A549 (cell line): ENCODE measurements around the gene ACACA. TPM values are rescaled to one million over a fixed set of nuclear protein-coding genes. Genes with fewer than 3 reads are reported as not detected.

Experiments used
- ATAC-seq, 2 experiments: fragments of 200-7000 bp in 1 of 2; fragments of >200 bp in 1 of 2; cut with Nextera tagmentation in 1 of 2; cut with Tn5 transposase in 1 of 2; 3 replicates each; pipeline versions ENCODE4 v1.8.0 to v1.9.1; 2018 to 2020; ENCODE audit warnings: mild to moderate bottlenecking in 1 of 2, moderate library complexity in 1 of 2
- CTCF ChIA-PET: fragments of 300-600 bp; sonication (Branson Sonifier 250); formaldehyde crosslinking; extraction: SDS; loops from one replicate; lab custom pipeline; 2021; ENCODE audit warnings: antibody characterized with exemption, inconsistent platforms; lab: Yijun Ruan, JAX
- POLR2A ChIA-PET: fragments of 350-600 bp; formaldehyde crosslinking; extraction: SDS; loops from one replicate; lab custom pipeline; 2021; ENCODE audit warnings: antibody characterized with exemption, inconsistent platforms; lab: Yijun Ruan, JAX
- DNase-seq, 2 experiments: peaks; one replicate each; pipeline versions ENCODE4 v3.0.0 to v3.0.0-alpha.2; 2011 to 2016; ENCODE audit warnings: low read depth in 1 of 2, low spot score in 1 of 2
- FAIRE-seq: peaks from 2 replicates; lab custom pipeline; 2011; peaks lifted over from hg19 to GRCh38; lab: Jason Lieb, UNC
- H3K27ac ChIP-seq, 2 experiments: fragments of >200 bp; sonication (Bioruptor Twin); formaldehyde crosslinking; 3 replicates each; pipeline ENCODE4 v1.5.1; 2016 to 2017
- H3K4me1 ChIP-seq: fragments of >200 bp; sonication (Bioruptor Twin); formaldehyde crosslinking; 3 replicates; pipeline ENCODE4 v1.6.1; 2016
- H3K4me2 ChIP-seq: fragments of >200 bp; sonication (Bioruptor Twin); formaldehyde crosslinking; 3 replicates; pipeline ENCODE4 v1.6.1; 2016
- H3K4me3 ChIP-seq: fragments of >200 bp; sonication (Bioruptor Twin); formaldehyde crosslinking; 3 replicates; pipeline ENCODE4 v1.5.1; 2016
- H3K9me3 ChIP-seq: fragments of >200 bp; sonication (Bioruptor Twin); formaldehyde crosslinking; 3 replicates; pipeline ENCODE4 v1.6.1; 2016
- ATOH8 ChIP-seq: fragments of 250-450 bp; sonication (Bioruptor Pico); IDR thresholded peaks from 2 replicates; pipeline ENCODE4 v1.5.0; 2020; ENCODE audit warnings: low read depth, mild to moderate bottlenecking, moderate library complexity
- BCL3 ChIP-seq: fragments of >200 bp; sonication (Bioruptor Twin); formaldehyde crosslinking; IDR thresholded peaks from 3 replicates; pipeline ENCODE4 v1.6.1; 2016
- BHLHE40 ChIP-seq: IDR thresholded peaks from 2 replicates; pipeline ENCODE4 v1.6.1; 2012; ENCODE audit warnings: low read depth, low read length, inconsistent platforms
- CEBPB ChIP-seq, 2 experiments: fragments of >200 bp in 1 of 2; sonication (Bioruptor Twin) in 1 of 2; formaldehyde crosslinking in 1 of 2; IDR thresholded peaks; 2 replicates each; pipeline ENCODE4 v1.6.1; 2012 to 2016
- CTCF ChIP-seq: fragments of >200 bp; sonication (Bioruptor Twin); formaldehyde crosslinking; IDR thresholded peaks from 3 replicates; pipeline ENCODE4 v1.5.1; 2016
- EHF ChIP-seq: fragments of 250-450 bp; sonication (Bioruptor Pico); IDR thresholded peaks from 2 replicates; pipeline ENCODE4 v1.5.0; 2020; ENCODE audit warnings: mild to moderate bottlenecking
- ELK1 ChIP-seq: fragments of 150-350 bp; IDR thresholded peaks from 2 replicates; pipeline ENCODE4 v1.6.1; 2014; ENCODE audit warnings: low read depth, mild to moderate bottlenecking, low read length
- ESRRA ChIP-seq: fragments of 150-350 bp; IDR thresholded peaks from 2 replicates; pipeline ENCODE4 v1.6.1; 2014; ENCODE audit warnings: mild to moderate bottlenecking, low read length, borderline replicate concordance
- FOSB ChIP-seq: fragments of 250-450 bp; sonication (Bioruptor Pico); IDR thresholded peaks from 2 replicates; pipeline ENCODE4 v1.5.0; 2020; ENCODE audit warnings: mild to moderate bottlenecking, moderate library complexity
- FOXS1 ChIP-seq: fragments of 250-450 bp; sonication (Bioruptor Pico); IDR thresholded peaks from 2 replicates; pipeline ENCODE4 v1.5.0; 2020; ENCODE audit warnings: mild to moderate bottlenecking, moderate library complexity
- GATA3 ChIP-seq: IDR thresholded peaks from 2 replicates; pipeline ENCODE4 v1.6.1; 2012; ENCODE audit warnings: borderline replicate concordance
- HDAC2 ChIP-seq: fragments of 200-600 bp; sonication (generic); IDR thresholded peaks from 2 replicates; pipeline ENCODE4 v1.6.1; 2016
- HES2 ChIP-seq: fragments of >200 bp; sonication (Bioruptor Twin); formaldehyde crosslinking; IDR thresholded peaks from 2 replicates; pipeline ENCODE4 v1.6.1; 2016
- HEYL ChIP-seq: fragments of 250-450 bp; sonication (Bioruptor Pico); IDR thresholded peaks from 2 replicates; pipeline ENCODE4 v1.8.0; 2021; ENCODE audit warnings: mild to moderate bottlenecking, moderate library complexity
- HOXA7 ChIP-seq: fragments of 250-450 bp; sonication (Bioruptor Pico); IDR thresholded peaks from 2 replicates; pipeline ENCODE4 v1.5.0; 2020; ENCODE audit warnings: mild to moderate bottlenecking, moderate library complexity
- HOXB13 ChIP-seq: fragments of 250-450 bp; sonication (Bioruptor Pico); IDR thresholded peaks from 2 replicates; pipeline ENCODE4 v1.5.0; 2020; ENCODE audit warnings: low read depth, mild to moderate bottlenecking, moderate library complexity
- KDM5A ChIP-seq: fragments of 200-600 bp; sonication (generic); IDR thresholded peaks from 2 replicates; pipeline ENCODE4 v1.6.1; 2016; ENCODE audit warnings: antibody characterized with exemption, mild to moderate bottlenecking
- MAFK ChIP-seq: fragments of 450-650 bp; IDR thresholded peaks from 2 replicates; pipeline ENCODE4 v1.6.1; 2014; ENCODE audit not compliant: partially characterized antibody
- MAX ChIP-seq: IDR thresholded peaks from 2 replicates; pipeline ENCODE4 v1.6.1; 2012
- MAZ ChIP-seq: fragments of 150-350 bp; IDR thresholded peaks from 2 replicates; pipeline ENCODE4 v1.6.1; 2014; ENCODE audit warnings: antibody characterized with exemption, low read depth, low read length, borderline replicate concordance
- MYC ChIP-seq: IDR thresholded peaks from 2 replicates; pipeline ENCODE4 v1.6.1; 2012; ENCODE audit warnings: mild to moderate bottlenecking, inconsistent platforms, low read length, improper control_type of control experiment, borderline replicate concordance
- NFE2L2 ChIP-seq: fragments of 150-350 bp; conservative IDR thresholded peaks from 2 replicates; pipeline ENCODE4 v1.6.1; 2014; ENCODE audit warnings: low read length
- NPAS2 ChIP-seq: fragments of 250-450 bp; sonication (Bioruptor Pico); IDR thresholded peaks from 2 replicates; pipeline ENCODE4 v1.8.0; 2022; ENCODE audit warnings: mild to moderate bottlenecking, moderate library complexity, borderline replicate concordance
- RAD21 ChIP-seq, 2 experiments: fragments of >200 bp in 1 of 2; sonication (Bioruptor Twin) in 1 of 2; formaldehyde crosslinking in 1 of 2; IDR thresholded peaks in 1 of 2; conservative IDR thresholded peaks in 1 of 2; 2 replicates in 1 of 2; 3 replicates in 1 of 2; pipeline ENCODE4 v1.6.1; 2012 to 2018; ENCODE audit warnings: inconsistent platforms in 1 of 2
- RNF2 ChIP-seq: fragments of 200-600 bp; sonication (generic); IDR thresholded peaks from 2 replicates; pipeline ENCODE4 v1.6.1; 2016; ENCODE audit warnings: low read depth, mild to moderate bottlenecking, antibody characterized with exemption, moderate library complexity, borderline replicate concordance
- TFCP2L1 ChIP-seq: fragments of 250-450 bp; sonication (Bioruptor Pico); IDR thresholded peaks from 2 replicates; pipeline ENCODE4 v1.5.0; 2021; ENCODE audit warnings: mild to moderate bottlenecking
- TP53 ChIP-seq: fragments of 250-450 bp; sonication (Bioruptor Pico); IDR thresholded peaks from 2 replicates; pipeline ENCODE4 v1.5.0; 2021; ENCODE audit warnings: mild to moderate bottlenecking, moderate library complexity
- USF2 ChIP-seq: fragments of 450-650 bp; IDR thresholded peaks from 2 replicates; pipeline ENCODE4 v1.6.1; 2014; ENCODE audit warnings: antibody characterized with exemption
- ZFP36 ChIP-seq: fragments of 450-650 bp; IDR thresholded peaks from 2 replicates; pipeline ENCODE4 v1.6.1; 2014; ENCODE audit warnings: borderline replicate concordance; ENCODE audit not compliant: partially characterized antibody
- WGBS: methylation state at CpG from one replicate; pipeline ENCODE4 v1.1.6; 2017; ENCODE audit errors: missing lambda C conversion rate; 5-methylcytosine and 5-hydroxymethylcytosine counted together
- polyA plus RNA-seq, 4 experiments: library from polyadenylated mRNA; depleted of rRNA in 3 of 4; stranded (reverse); fragments of >200 nt; fragmentation: RNase III in 1 of 4; extraction: RNeasy Plus Mini Kit Qiagen cat#74134 plus additional on column Dnase treatment in 1 of 4; gene quantifications; 2 replicates in 3 of 4; 3 replicates in 1 of 4; pipeline ENCODE4 v1.2.3, GENCODE V29; 2011 to 2017

The ACACA gene
- polyA plus RNA-seq, 2 of the 4 experiments (the other 2 are of a cell fraction): 51.8 to 112 TPM

GRCh38 chr17:37054894-37055293 lies 351.7 kb downstream of the ACACA start (continued):
- TF ChIP-seq NPAS2 (CRISPR knock-in tag): no peak

GRCh38 chr17:37052450-37052849 lies 354.2 kb downstream of the ACACA start:
- no peak for ATAC-seq
- no peak for FAIRE-seq
- TF ChIP-seq RNF2 (no peak), HOXB13 (no peak), HEYL (CRISPR knock-in tag) (no peak), FOXS1 (no peak), MAZ (no peak), TP53 (no peak), CEBPB (IDR thresholded peaks at IDR 0.05) (no peak), ATOH8 (CRISPR knock-in tag) (no peak), KDM5A (no peak), ELK1 (no peak), MAX (no peak), MAFK (no peak), USF2 (no peak), ZFP36 (no peak), ESRRA (no peak), TFCP2L1 (no peak), MYC (no peak), CTCF (no peak), NFE2L2 (no peak)
- TF ChIP-seq, all 56 proteins: peak for 0

GRCh38 chr17:37051833-37052232 lies 354.8 kb downstream of the ACACA start:
- Histone ChIP-seq H3K4me1 (no peaks in the 10 kb centered on the region), H3K27ac (no peak overlapping the region), H3K4me3 (no peak overlapping the region), H3K9me3 (no peaks in the 10 kb centered on the region), H3K4me2 (no peak overlapping the region)
- no peak for FAIRE-seq
- WGBS: 88% methylated on average over 3 of the region's 3 CpGs
- no peak for DNase-seq
- POLR2A ChIA-PET: no interaction called here
- TF ChIP-seq BHLHE40 (no peak), FOSB (CRISPR knock-in tag) (no peak), GATA3 (no peak), HOXA7 (CRISPR knock-in tag) (no peak), ELK1 (no peak), HES2 (no peak), KDM5A (no peak), EHF (no peak), RAD21 (conservative IDR thresholded peaks at IDR 0.05 in 1 of 2, IDR thresholded peaks at IDR 0.05 in 1 of 2) (no peak), MAX (no peak), BCL3 (no peak), HDAC2 (no peak), MAFK (no peak), NPAS2 (CRISPR knock-in tag) (no peak)
- TF ChIP-seq, all 56 proteins: peak for 0
- CTCF ChIA-PET: interaction anchor here (0.7 to 10.4 kb wide), 6 partner anchors 13 to 421 kb away, joined by 3 to 263 read pairs (median 4); no protein-coding TSS in a partner anchor
- ATAC-seq: no peak

More at GRCh38 chr17:37052450-37052849, 354.2 kb downstream of the ACACA start:
- Histone ChIP-seq H3K9me3 (no peaks in the 10 kb centered on the region), H3K27ac (no peak overlapping the region), H3K4me3 (no peak overlapping the region), H3K4me2 (no peak overlapping the region), H3K4me1 (no peaks in the 10 kb centered on the region)
- POLR2A ChIA-PET: no interaction called here
- CTCF ChIA-PET: interaction anchor here (2.0 to 10.4 kb wide), 2 partner anchors 14 to 422 kb away, joined by 6 to 263 read pairs; no protein-coding TSS in a partner anchor
- WGBS: 84% methylated on average over 6 of the region's 6 CpGs
- no peak for DNase-seq
